ENCODE measurements around the gene ARFGAP1.

The ARFGAP1 gene

DNA sequence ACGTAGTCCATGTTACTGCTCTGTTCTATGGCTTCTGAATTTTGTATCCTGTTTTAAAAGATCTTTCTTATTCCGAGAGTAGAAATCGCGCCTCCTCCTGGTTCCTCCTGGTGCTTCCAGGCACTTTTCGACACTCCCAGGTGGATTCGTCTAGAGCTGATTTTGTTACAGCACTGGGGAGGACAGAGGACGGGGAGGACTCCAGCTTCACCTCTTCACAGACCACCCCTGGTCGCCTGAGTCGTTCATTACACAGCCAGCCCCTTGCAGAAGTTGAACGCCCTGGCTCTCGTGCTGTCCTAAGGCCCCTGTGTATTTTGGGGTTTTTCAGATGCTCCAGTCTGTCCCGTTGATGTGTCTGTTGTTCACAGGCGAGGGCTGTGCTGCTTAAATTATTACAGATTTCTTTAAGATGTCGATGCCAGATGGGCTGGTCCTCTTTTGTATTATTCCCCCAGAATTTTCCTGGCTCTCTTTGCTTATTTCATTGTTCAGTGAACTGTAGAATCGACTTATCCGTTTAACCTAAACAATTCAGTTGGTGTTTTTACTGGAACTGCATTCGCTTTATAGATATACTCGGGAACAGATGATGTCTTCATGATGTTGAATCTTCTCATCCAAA is 50.9 kb downstream of the ARFGAP1 start:
- Histone ChIP-seq H3K36me3 (ENCODE audit: insufficient read depth, low read length) (no peaks in the 10 kb centered on the region), H3K27ac (ENCODE audit: low read depth, low read length) (no peak overlapping the region)

GRCh38 chr20:63325021-63325471 is 52.4 kb downstream of the ARFGAP1 start:
- no peak overlapping the region for H3K27ac ChIP-seq (ENCODE audit: low read depth, low read length)
- H3K4me1 ChIP-seq (ENCODE audit: control insufficient read depth, insufficient read depth, low read length, unreplicated experiment): no peaks in the 10 kb centered on the region
- no peak overlapping the region for H2AFZ ChIP-seq (ENCODE audit: low read length, unreplicated experiment)
- peaks cover 37% of the 10 kb centered on the region for H3K27me3 ChIP-seq (ENCODE audit: insufficient read depth, low read length)
- no peak overlapping the region for H3K4me3 ChIP-seq (ENCODE audit: low read depth, low read length)
- no peaks in the 10 kb centered on the region for H3K36me3 ChIP-seq (ENCODE audit: insufficient read depth, low read length)
- H3K79me2 ChIP-seq (ENCODE audit: control insufficient read depth, insufficient read depth, low read length, unreplicated experiment): no peaks in the 10 kb centered on the region

More for the DNA sequence above, 50.9 kb downstream of the ARFGAP1 start:
- H3K27me3 ChIP-seq (ENCODE audit: insufficient read depth, low read length): peaks cover 37% of the 10 kb centered on the region
- no peaks in the 10 kb centered on the region for H3K4me1 ChIP-seq (ENCODE audit: control insufficient read depth, insufficient read depth, low read length, unreplicated experiment)
- no peaks in the 10 kb centered on the region for H3K79me2 ChIP-seq (ENCODE audit: control insufficient read depth, insufficient read depth, low read length, unreplicated experiment)
- H2AFZ ChIP-seq (ENCODE audit: low read length, unreplicated experiment): no peak overlapping the region
- no peak overlapping the region for H3K4me3 ChIP-seq (ENCODE audit: low read depth, low read length)

DNA sequence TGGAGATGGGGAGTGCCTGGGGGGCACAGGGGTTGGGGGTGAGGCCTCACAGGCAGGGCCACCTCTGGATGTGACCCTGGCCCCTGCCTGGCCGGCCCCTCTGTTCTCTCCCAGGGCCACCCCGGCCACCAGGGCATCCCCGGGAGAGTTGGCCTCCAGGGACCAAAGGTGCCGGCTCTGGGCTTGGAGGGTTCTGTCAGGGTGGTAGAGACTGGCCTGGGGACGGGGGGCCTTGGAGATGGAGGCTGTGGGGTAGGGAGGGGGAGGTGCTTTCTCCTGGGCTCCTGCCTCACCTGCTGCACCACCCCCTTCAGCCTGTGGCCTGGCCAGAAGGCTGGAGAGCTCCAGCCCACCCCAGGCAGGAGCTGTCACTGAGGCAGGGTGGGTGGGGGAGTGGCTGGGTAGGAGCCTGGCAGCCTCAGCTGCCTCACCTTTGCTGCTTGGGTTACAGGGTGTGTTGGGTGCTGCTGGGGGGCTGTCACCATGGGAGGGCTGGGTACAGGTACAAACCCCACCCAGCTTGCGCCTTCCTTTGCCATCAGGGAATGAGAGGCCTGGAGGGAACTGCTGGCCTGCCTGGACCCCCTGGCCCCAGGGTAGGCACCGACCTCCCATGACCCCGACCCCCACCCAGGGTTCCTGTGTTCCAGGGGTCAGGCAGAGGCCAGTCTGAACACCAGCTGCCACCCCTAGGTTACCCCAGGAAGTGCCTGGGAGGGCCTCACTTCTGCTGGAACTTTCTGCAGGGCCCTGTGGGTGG is 53.1 kb downstream of the ARFGAP1 start:
- Histone ChIP-seq H2AFZ (ENCODE audit: low read length, unreplicated experiment) (no peak overlapping the region), H3K4me1 (ENCODE audit: control insufficient read depth, insufficient read depth, low read length, unreplicated experiment) (no peaks in the 10 kb centered on the region), H3K79me2 (ENCODE audit: control insufficient read depth, insufficient read depth, low read length, unreplicated experiment) (no peaks in the 10 kb centered on the region), H3K27me3 (ENCODE audit: insufficient read depth, low read length) (peaks cover 37% of the 10 kb centered on the region), H3K36me3 (ENCODE audit: insufficient read depth, low read length) (no peaks in the 10 kb centered on the region), H3K4me3 (ENCODE audit: low read depth, low read length) (no peak overlapping the region), H3K27ac (ENCODE audit: low read depth, low read length) (no peak overlapping the region)

DNA sequence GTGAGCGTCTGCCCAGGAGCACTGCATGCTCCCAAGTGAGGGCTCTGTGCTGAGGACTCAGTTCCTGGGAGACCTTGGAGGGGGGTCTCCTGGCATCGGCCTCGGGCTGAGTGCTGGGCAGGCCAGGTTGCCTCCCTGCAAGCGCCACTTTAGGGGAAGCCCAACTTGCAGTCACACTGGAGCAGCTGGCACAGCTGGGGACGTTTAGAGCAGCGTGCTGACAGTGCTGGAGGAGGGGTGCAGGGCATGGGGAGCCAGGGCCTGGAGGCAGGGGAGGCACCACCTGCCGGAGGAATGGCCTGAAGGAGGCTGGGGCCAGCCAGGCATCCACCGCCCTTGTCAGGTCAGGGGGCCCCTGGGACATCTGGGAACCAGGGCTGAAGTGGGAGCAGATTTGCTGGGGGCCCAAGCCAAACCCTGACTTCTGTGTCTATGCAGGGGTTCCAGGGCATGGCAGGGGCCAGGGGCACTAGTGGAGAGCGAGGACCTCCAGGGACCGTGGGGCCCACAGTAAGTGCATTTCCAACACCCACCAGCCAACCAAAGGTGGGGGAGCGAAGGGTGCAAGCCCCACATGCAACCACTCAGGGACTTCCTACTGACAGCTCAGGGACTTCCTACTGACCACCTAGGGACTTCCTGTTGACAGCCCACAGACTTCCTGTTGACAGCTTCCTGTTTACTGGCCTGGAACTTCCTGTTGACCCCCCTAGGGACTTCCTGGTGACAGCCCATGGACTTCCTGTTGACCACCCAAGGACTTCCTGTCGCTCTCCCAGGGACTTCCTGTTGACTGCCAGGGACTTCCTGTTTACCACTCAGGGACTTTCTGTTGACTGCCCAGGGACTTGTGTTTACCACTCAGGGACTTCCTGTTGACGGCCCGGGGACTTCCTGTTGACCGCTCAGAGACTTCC is 54.0 kb downstream of the ARFGAP1 start:
- Histone ChIP-seq H3K36me3 (ENCODE audit: insufficient read depth, low read length) (no peaks in the 10 kb centered on the region), H3K27ac (ENCODE audit: low read depth, low read length) (no peak overlapping the region), H3K4me3 (ENCODE audit: low read depth, low read length) (no peak overlapping the region), H3K4me1 (ENCODE audit: control insufficient read depth, insufficient read depth, low read length, unreplicated experiment) (no peaks in the 10 kb centered on the region), H3K79me2 (ENCODE audit: control insufficient read depth, insufficient read depth, low read length, unreplicated experiment) (no peaks in the 10 kb centered on the region), H2AFZ (ENCODE audit: low read length, unreplicated experiment) (no peak overlapping the region), H3K27me3 (ENCODE audit: insufficient read depth, low read length) (peaks cover 35% of the 10 kb centered on the region)

- Histone ChIP-seq H3K27me3 (ENCODE audit: insufficient read depth, low read length) (peaks cover 30% of the 10 kb centered on the region), H3K4me3 (ENCODE audit: low read depth, low read length) (no peak overlapping the region), H3K79me2 (ENCODE audit: control insufficient read depth, insufficient read depth, low read length, unreplicated experiment) (no peaks in the 10 kb centered on the region), H2AFZ (ENCODE audit: low read length, unreplicated experiment) (no peak overlapping the region), H3K4me1 (ENCODE audit: control insufficient read depth, insufficient read depth, low read length, unreplicated experiment) (no peaks in the 10 kb centered on the region), H3K36me3 (ENCODE audit: insufficient read depth, low read length) (no peaks in the 10 kb centered on the region), H3K27ac (ENCODE audit: low read depth, low read length) (no peak overlapping the region)
Measured at GRCh38 chr20:63327231-63327745, 54.7 kb downstream of the ARFGAP1 start.

DNA sequence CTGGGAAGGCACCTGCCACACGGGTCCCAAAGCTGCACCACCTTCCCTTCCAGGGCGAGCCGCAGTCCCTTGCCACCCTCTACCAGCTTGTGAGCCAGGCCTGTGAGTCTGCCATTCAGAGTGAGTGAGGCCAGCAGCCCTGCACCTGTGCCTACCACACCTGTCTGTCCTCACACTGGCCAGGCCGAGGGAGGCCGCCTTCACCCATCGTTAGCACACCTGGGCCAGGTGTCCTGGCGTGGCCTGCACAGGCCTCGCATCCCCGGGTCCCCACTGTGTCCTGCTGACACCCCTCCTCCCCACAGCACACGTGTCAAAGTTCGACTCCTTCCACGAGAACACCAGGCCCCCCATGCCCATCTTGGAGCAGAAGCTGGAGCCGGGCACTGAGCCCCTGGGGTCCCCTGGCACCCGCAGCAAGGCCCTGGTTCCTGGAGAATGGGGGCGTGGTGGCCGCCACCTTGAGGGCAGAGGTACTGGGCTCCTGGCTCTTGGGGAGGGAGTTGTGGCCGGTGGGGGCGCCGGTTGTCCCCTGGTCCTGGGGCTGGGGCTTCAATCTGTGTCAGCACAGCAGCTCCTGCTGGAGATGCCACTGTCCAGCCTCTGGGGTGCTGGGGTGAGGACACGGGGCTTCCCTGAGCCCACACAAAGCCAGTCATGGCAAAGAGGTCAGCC is 55.5 kb downstream of the ARFGAP1 start:
- Histone ChIP-seq H3K36me3 (ENCODE audit: insufficient read depth, low read length) (no peaks in the 10 kb centered on the region), H3K4me3 (ENCODE audit: low read depth, low read length) (no peak overlapping the region), H3K27ac (ENCODE audit: low read depth, low read length) (no peak overlapping the region), H3K4me1 (ENCODE audit: control insufficient read depth, insufficient read depth, low read length, unreplicated experiment) (no peaks in the 10 kb centered on the region), H3K27me3 (ENCODE audit: insufficient read depth, low read length) (peaks cover 21% of the 10 kb centered on the region), H3K79me2 (ENCODE audit: control insufficient read depth, insufficient read depth, low read length, unreplicated experiment) (no peaks in the 10 kb centered on the region), H2AFZ (ENCODE audit: low read length, unreplicated experiment) (no peak overlapping the region)

DNA sequence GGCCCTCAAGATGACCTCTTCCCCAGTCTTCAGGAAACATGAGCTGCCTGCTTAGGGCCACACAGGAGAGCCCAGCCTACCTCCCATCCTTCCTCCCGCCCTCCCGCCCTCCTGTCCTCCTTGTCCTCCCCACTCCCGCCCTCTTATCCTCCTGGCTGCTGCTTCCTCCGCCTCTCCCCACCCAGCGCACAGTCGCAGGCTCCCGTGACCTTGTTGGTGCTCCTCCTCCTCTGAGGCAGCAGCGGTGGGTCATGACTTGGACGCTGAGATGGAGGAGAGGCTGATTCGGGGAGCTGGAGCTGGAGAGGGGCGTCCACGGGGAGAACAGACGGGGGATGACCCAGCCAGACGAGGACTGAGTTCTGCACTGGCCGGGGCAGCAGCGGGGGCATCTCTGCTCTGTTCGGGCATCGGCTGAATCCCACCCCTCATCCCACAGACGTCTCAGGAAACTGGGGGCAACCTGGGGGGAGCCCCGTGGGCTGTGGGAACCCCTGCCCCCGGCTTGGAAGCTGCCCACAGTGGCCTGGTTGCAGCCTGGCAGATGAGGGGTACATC is 56.2 kb downstream of the ARFGAP1 start:
- no peak overlapping the region for H3K4me3 ChIP-seq (ENCODE audit: low read depth, low read length)
- no peaks in the 10 kb centered on the region for H3K4me1 ChIP-seq (ENCODE audit: control insufficient read depth, insufficient read depth, low read length, unreplicated experiment)
- no peak overlapping the region for H3K27ac ChIP-seq (ENCODE audit: low read depth, low read length)
- H3K79me2 ChIP-seq (ENCODE audit: control insufficient read depth, insufficient read depth, low read length, unreplicated experiment): no peaks in the 10 kb centered on the region
- peaks cover 15% of the 10 kb centered on the region for H3K27me3 ChIP-seq (ENCODE audit: insufficient read depth, low read length)
- no peaks in the 10 kb centered on the region for H3K36me3 ChIP-seq (ENCODE audit: insufficient read depth, low read length)
- H2AFZ ChIP-seq (ENCODE audit: low read length, unreplicated experiment): no peak overlapping the region

DNA sequence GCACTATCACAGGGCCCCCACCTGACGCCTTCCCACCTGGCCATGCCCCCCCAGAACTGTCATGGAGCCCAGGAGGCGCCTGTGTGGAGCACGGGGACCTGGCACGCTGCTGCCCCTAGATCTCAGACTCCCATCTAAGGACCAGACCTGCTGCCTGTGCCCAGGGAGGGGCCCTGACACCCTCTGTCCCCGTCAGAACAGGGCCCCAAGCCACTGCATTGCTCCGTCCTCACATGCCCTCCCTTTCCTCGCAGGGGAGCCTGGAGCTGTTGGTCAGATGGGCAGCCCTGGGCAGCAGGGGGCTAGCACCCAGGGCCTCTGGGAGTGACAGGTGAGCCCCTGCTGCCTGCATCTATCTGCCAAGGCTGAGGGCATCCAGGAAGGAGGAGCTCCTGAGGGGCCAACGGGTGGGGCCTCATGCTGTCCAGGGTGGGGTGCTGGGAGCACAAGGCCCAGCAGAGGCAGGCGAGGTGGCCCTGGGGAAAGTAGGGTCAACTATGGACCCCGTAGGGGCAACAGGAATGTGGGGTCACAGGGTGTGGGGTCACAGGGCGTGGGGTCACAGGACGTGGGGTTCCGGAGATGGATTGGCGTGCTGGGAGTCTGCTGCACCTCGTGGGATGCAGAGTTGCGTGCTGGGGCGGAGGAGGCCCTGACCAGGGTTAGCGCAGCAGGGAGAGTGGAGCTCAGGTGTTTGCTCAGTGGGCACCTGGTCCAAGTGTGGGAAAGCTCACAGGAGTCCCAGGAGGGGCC is 56.9 kb downstream of the ARFGAP1 start:
- Histone ChIP-seq H3K4me1 (ENCODE audit: control insufficient read depth, insufficient read depth, low read length, unreplicated experiment) (no peaks in the 10 kb centered on the region), H3K4me3 (ENCODE audit: low read depth, low read length) (no peak overlapping the region), H2AFZ (ENCODE audit: low read length, unreplicated experiment) (no peak overlapping the region), H3K36me3 (ENCODE audit: insufficient read depth, low read length) (no peaks in the 10 kb centered on the region), H3K27ac (ENCODE audit: low read depth, low read length) (no peak overlapping the region), H3K27me3 (ENCODE audit: insufficient read depth, low read length) (peaks cover 8% of the 10 kb centered on the region), H3K79me2 (ENCODE audit: control insufficient read depth, insufficient read depth, low read length, unreplicated experiment) (no peaks in the 10 kb centered on the region)

- Histone ChIP-seq H3K4me3 (ENCODE audit: low read depth, low read length) (no peak overlapping the region), H3K27me3 (ENCODE audit: insufficient read depth, low read length) (peaks cover under 1% of the 10 kb centered on the region; the same call in 1 of the 2 replicates), H3K36me3 (ENCODE audit: insufficient read depth, low read length) (no peaks in the 10 kb centered on the region)
Measured at GRCh38 chr20:63330084-63330760, 57.6 kb downstream of the ARFGAP1 start.

More at GRCh38 chr20:63330084-63330760, 57.6 kb downstream of the ARFGAP1 start:
- H3K4me1 ChIP-seq (ENCODE audit: control insufficient read depth, insufficient read depth, low read length, unreplicated experiment): no peaks in the 10 kb centered on the region
- no peaks in the 10 kb centered on the region for H3K79me2 ChIP-seq (ENCODE audit: control insufficient read depth, insufficient read depth, low read length, unreplicated experiment)
- no peak overlapping the region for H2AFZ ChIP-seq (ENCODE audit: low read length, unreplicated experiment)
- no peak overlapping the region for H3K27ac ChIP-seq (ENCODE audit: low read depth, low read length)
